H1 (cell line): ENCODE results near the gene RILPL1. TPM values are rescaled to one million over a fixed set of nuclear protein-coding genes. Genes with fewer than 3 reads are reported as not detected.
A peak's percentile ranks its signal among the peaks of the same experiment; 100 is the strongest.

Experiments
- ASH2L ChIP-seq: fragments of 200-600, 300-600 bp; sonication (generic); IDR thresholded peaks from one replicate; pipeline ENCODE4 v1.7.1; 2017; ENCODE audit warnings: low read length
- ATF2 ChIP-seq: IDR thresholded peaks from 2 replicates; pipeline ENCODE4 v1.6.1; 2012; ENCODE audit warnings: low read length, inconsistent platforms
- ATF3 ChIP-seq: IDR thresholded peaks from 2 replicates; pipeline ENCODE4 v1.6.1; 2011; ENCODE audit warnings: low read depth, mild to moderate bottlenecking, low read length; ENCODE audit not compliant: insufficient read depth
- BCL11A ChIP-seq, 2 experiments: IDR thresholded peaks; one replicate each; pipeline ENCODE4 v1.6.1; 2011; ENCODE audit warnings: low read depth in 2 of 2, low read length in 2 of 2, mild to moderate bottlenecking in 2 of 2
- CBX5 ChIP-seq: fragments of 300-800, 300-1000 bp; sonication (generic); IDR thresholded peaks from 2 replicates; pipeline ENCODE4 v1.7.1; 2016; ENCODE audit warnings: antibody characterized with exemption, low read length, low read depth
- CBX8 ChIP-seq: fragments of 300-800, 300-1000 bp; sonication (generic); IDR thresholded peaks from 2 replicates; pipeline ENCODE4 v1.7.1; 2016; ENCODE audit warnings: low read depth, low read length, borderline replicate concordance
- CEBPB ChIP-seq: IDR thresholded peaks from 2 replicates; pipeline ENCODE4 v1.6.1; 2012; ENCODE audit warnings: low read depth, low read length
- CTCF ChIP-seq, 3 experiments: IDR thresholded peaks; 1 replicate in 2 of 3; 2 replicates in 1 of 3; pipeline versions ENCODE4 v1.5.1 to v1.6.1; 2011; ENCODE audit warnings: low read length in 3 of 3, mild to moderate bottlenecking in 3 of 3, inconsistent platforms in 2 of 3, low read depth in 1 of 3, moderate library complexity in 1 of 3; ENCODE audit not compliant: insufficient read depth in 1 of 3; ENCODE audit errors: control extremely low read depth in 1 of 3
- E2F6 ChIP-seq: IDR thresholded peaks from 2 replicates; pipeline ENCODE4 v1.6.1; 2012; ENCODE audit warnings: inconsistent platforms
- NANOG ChIP-seq: IDR thresholded peaks from 2 replicates; pipeline ENCODE4 v1.6.1; 2011; ENCODE audit warnings: low read length, low read depth, mild to moderate bottlenecking, inconsistent platforms; ENCODE audit not compliant: insufficient read depth, poor library complexity, severe bottlenecking
- NRF1 ChIP-seq: IDR thresholded peaks from 2 replicates; pipeline ENCODE4 v1.6.1; 2011; ENCODE audit warnings: mild to moderate bottlenecking, low read depth, low read length, improper control_type of control experiment
- RAD21 ChIP-seq, 2 experiments: IDR thresholded peaks in 1 of 2; conservative IDR thresholded peaks in 1 of 2; 2 replicates each; pipeline ENCODE4 v1.6.1; 2011; ENCODE audit warnings: low read depth in 2 of 2, low read length in 2 of 2, improper control_type of control experiment in 1 of 2, inconsistent platforms in 1 of 2, mild to moderate bottlenecking in 1 of 2, moderate library complexity in 1 of 2
- RXRA ChIP-seq: IDR thresholded peaks from 2 replicates; pipeline ENCODE4 v1.6.1; 2011; ENCODE audit warnings: low read depth, mild to moderate bottlenecking, low read length, moderate library complexity; ENCODE audit not compliant: insufficient read depth
- SIN3A ChIP-seq, 2 experiments: IDR thresholded peaks in 1 of 2; conservative IDR thresholded peaks in 1 of 2; 2 replicates each; pipeline ENCODE4 v1.6.1; 2011 to 2012; ENCODE audit warnings: low read length in 2 of 2, improper control_type of control experiment in 1 of 2, low read depth in 1 of 2, mild to moderate bottlenecking in 1 of 2
- TAF7 ChIP-seq: optimal IDR thresholded peaks from 2 replicates; pipeline ENCODE3; 2011; ENCODE audit warnings: low read depth, mild to moderate bottlenecking, inconsistent platforms, low read length, moderate library complexity, borderline replicate concordance
- TCF12 ChIP-seq: IDR thresholded peaks from 2 replicates; pipeline ENCODE4 v1.6.1; 2011; ENCODE audit warnings: low read depth, mild to moderate bottlenecking, low read length
- ZNF274 ChIP-seq: IDR thresholded peaks from 2 replicates; pipeline ENCODE4 v1.7.0; 2012; ENCODE audit warnings: low read length, borderline replicate concordance; ENCODE audit errors: extremely low read depth
- polyA plus RNA-seq, 7 experiments: library from polyadenylated mRNA; depleted of rRNA in 3 of 7; stranded (reverse) in 5 of 7; unstranded in 2 of 7; fragments of >200 nt in 5 of 7; fragments of 200-250 nt in 2 of 7; gene quantifications; 1 replicate in 5 of 7; 2 replicates in 1 of 7; 4 replicates in 1 of 7; pipeline versions ENCODE4 v1.2.1 to v1.2.3, GENCODE V29; 2011 to 2013; ENCODE audit warnings: missing spikeins in 2 of 7, mixed read lengths in 2 of 7
- total RNA-seq: library from RNA; stranded (reverse); fragmentation: NEBNext Ultra II Directional; extraction: Animal tissue kit (Norgen Biotek cat#: 25700); gene quantifications from 2 replicates; pipeline ENCODE4 v1.2.1, GENCODE V29; 2021

Gene RILPL1
- total and polyA plus RNA-seq, 2 of the 8 experiments (the other 6 are each of a cell fraction or from before 2014, with no cell fraction given): 6.7 to 9.4 TPM

GRCh38 chr12:123457980-123458779 is 75.3 kb downstream of the RILPL1 start, which contains the start of gene SNRNP35 (continued):
- TF ChIP-seq RAD21 (IDR thresholded peaks at IDR 0.05 in 1 of 2, conservative IDR thresholded peaks at IDR 0.05 in 1 of 2; ENCODE audit: low read depth in 2 of 2, low read length in 2 of 2): no peak
- no peak for TF ChIP-seq NANOG
- TF ChIP-seq CBX5: no peak
- no peak for TF ChIP-seq BCL11A (IDR thresholded peaks at IDR 0.05; ENCODE audit: low read depth in 2 of 2, low read length in 2 of 2)
- TF ChIP-seq NRF1: peak; percentile 68
- peak; percentile 80 for TF ChIP-seq TAF7
- no peak for TF ChIP-seq ZNF274
- no peak for TF ChIP-seq RXRA
- peak; percentile 60 for TF ChIP-seq E2F6
- TF ChIP-seq ASH2L: peak; percentile 96
- no peak for TF ChIP-seq ATF3
- no peak for TF ChIP-seq TCF12
- no peak for TF ChIP-seq CEBPB
- TF ChIP-seq CTCF (IDR thresholded peaks at IDR 0.05; ENCODE audit: control extremely low read depth in 1 of 3, insufficient read depth in 1 of 3, low read depth in 1 of 3, low read length in 3 of 3): no peak
- no peak for TF ChIP-seq CBX8
- TF ChIP-seq ATF2: no peak
- 0 out of 4 replicates have a peak, but pooled peaks of 1 of the 2 experiments have one; percentile 23 for TF ChIP-seq SIN3A (conservative IDR thresholded peaks at IDR 0.05 in 1 of 2, IDR thresholded peaks at IDR 0.05 in 1 of 2; ENCODE audit: low read depth in 1 of 2, low read length in 2 of 2)
